SHP77 (cell line): ENCODE results near the gene TMEM187.

Experiments
- DNase-seq, 2 experiments: peaks; one replicate each; lab custom pipeline; 2025; lab: John Stamatoyannopoulos, UW

Gene TMEM187, protein sequence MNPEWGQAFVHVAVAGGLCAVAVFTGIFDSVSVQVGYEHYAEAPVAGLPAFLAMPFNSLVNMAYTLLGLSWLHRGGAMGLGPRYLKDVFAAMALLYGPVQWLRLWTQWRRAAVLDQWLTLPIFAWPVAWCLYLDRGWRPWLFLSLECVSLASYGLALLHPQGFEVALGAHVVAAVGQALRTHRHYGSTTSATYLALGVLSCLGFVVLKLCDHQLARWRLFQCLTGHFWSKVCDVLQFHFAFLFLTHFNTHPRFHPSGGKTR

DNA sequence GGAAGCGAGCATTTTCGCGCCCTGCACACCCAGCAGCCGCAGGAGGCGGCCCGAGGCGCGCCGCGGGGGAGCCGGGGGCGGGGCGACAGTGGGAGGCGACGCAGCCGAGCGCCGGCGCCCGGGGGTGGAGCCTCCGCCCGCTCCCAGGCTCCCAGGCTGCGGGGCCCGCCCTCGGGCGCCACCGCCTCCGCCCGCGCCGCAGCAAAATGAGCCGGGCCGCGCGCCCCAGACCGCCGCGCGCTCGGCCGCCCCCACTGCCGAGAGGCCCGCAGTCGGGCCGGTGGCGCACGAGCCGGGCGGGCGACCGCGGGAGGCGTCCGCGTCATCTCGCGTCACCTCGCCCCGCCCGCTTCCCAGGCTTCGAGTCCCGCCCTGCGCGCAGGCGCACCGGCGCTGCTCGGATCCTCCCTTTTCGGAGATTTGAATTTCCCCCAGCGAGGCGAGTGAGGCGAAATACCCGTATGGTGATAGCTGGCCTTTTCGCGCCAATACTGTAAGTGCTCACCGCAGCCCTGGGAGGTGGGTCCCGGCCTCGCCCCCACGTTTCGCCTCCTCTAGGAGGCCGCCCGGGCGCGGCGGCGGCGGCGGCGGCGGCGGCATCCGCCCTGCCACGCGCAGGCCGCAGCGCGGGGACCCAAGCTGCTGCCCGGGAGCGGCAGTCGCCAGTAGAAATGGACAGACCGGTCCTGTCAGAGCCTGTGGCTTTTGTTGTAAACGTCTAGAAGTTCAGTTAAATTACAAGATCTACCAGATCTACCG, at the start of gene TMEM187:
TMEM187 (plus strand) TSS at position 387 of the 759 bp plus-strand sequence. CDS start 9,309 bp downstream, outside the sequence.
- peak; percentile 83 to 85 for DNase-seq

DNA sequence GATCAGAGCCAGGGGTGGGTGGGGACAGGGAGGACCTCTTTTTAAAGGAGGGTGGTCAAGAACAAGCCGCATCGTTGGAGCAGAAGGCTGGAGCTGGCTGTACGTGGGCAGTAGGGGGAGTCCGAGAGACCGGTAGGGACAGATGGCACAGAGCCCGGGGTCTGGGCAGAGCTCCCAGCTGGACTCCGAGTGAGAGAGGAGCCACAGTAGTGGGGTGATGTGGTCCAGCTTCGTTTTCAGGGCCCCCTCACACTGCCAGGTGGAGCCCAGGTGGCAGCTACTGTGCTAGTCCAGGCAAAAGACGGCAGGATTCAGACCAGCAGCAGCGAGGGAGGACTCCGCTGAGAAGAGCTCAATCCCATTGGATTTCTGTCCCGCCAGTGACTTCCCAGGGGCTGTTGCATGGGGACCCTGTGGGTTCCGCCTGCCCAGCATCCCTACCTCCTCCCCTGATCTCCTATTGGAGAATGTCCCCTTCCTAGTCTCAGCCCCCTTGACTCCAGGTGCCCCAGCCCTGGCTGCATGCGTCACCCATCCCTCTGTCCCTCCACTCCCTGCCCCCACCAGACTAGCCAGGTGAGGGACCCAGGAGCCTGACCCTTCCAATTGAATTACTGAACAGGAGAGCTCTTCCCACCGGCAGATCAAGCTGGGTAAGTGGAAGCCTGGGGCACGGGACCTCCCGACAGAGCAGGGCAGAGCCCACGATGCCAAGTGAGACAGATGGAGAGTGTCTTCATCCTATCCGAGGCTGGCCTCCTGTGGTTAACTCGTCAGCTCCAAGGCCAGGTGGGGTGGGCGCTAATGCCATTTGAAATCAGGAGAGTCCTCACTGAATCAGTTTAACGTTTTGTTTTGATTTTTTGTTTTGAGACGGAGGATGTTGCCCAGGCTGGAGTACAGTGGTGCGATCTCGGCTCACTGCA, 49.4 kb upstream of the TMEM187 start:
- peak in 1 of 2 experiments; percentile 36 for DNase-seq

DNA sequence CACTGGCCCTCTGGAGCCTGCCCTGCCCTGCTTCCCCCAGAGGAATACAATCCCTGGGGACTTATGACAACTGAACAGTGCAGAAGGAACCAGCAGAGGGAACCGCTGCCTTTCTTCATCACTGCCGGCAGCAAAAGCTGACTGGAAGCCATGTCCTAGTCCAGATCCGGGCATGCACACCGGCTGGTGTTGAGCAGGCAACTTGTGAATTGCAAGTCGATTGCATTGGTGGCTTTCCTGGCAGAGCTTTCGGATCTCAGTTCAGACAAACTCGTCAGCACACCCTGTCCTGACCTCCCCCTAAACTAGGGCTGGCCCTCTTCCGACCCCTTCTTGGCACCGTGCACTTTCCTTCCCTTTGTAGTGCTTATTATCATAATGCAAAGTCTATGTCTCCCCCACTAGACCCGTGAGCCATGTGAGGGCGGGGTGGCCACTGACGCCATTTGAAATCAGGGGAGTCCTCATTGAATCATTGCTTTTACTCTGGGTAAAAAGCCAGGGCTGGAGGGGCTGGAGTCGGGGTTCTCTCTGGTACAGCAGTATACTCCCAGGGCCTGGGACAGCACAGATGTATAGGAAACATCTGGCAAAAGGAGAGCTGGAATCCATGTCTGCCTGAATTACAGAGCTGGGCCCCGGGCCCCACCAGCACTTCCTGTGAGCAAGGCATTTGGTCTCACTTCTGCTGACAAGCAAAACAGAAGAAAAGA, 48.2 kb upstream of the TMEM187 start:
- peak; percentile 33 to 46 for DNase-seq

DNA sequence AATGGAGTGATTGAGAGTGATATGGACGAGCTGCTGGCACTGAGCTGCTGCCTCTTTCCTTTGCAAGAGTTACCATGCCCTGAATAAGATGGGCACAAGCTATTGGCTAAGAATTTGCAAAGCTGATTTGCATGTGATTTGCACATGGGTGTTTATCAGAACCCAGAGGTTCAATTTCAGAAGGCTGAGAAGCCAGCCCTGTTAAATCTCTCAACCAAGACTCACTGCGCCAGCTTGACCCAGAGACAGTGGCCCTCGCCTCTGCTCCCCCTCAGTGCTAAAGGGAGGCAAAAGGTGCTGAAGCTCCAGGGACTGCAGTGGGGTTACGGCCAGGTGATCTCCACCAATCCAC, 47.2 kb upstream of the TMEM187 start:
- DNase-seq = no peak

DNA sequence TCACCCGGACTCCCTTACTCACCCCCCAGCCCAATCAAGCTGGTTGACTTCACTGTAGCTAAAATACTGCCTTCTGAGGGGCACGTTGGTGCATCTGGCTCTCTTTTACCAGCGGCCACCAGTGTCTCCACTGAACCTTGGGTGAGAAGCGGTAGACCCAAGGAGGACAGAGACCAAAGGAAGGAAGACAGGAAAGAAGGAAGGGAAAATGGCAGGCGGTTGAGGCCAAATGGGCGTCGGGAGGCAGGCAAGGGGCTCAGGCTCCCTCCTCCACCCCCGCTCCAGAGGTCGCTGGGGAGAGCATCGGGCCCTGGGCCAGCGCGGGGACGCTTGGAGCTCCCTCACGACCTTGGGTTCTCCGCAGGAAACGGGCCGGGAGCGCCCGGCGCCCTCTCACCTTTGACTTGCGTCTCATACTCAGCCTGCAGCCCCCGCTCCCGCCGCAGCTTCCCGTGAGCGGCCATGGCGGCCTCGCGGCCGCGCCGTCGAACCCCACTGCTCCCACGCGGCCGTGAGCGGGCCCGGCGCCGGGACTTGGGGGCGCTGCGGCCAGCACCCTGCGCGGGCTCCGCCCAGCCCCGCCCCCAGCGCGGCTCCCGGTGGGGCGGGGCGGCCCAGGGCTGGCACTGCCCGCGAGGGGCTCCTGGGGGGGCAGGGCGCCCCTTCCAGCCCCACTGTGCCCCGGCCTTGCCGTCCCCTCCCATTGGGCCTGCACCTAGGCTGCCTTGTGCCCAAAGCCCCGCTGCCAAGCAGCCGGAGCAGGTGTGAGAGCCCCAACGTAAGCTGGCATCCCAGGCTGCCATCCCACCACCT, 46.6 kb upstream of the TMEM187 start, which contains the start of gene ARHGAP4:
ARHGAP4 (minus strand) TSS at position 526 of the 813 bp plus-strand sequence; CDS start at position 464, 62 bp downstream.
- no peak for DNase-seq

DNA sequence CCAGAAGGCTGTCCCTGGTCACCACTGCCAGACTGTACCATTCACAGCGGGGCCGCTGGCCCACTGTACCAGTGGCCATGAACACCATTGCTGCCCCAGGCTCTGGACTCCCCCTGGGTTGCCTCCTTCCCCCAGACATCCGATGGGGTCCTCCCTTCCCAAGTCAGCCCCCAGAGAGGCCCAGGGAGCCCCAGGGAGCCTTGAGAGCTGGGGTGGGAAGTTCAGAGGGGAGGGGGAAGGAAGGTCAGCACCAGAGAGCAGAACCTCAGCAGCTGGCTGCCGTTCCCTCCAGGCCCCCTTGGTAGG, 46.0 kb upstream of the TMEM187 start:
- no peak for DNase-seq

DNA sequence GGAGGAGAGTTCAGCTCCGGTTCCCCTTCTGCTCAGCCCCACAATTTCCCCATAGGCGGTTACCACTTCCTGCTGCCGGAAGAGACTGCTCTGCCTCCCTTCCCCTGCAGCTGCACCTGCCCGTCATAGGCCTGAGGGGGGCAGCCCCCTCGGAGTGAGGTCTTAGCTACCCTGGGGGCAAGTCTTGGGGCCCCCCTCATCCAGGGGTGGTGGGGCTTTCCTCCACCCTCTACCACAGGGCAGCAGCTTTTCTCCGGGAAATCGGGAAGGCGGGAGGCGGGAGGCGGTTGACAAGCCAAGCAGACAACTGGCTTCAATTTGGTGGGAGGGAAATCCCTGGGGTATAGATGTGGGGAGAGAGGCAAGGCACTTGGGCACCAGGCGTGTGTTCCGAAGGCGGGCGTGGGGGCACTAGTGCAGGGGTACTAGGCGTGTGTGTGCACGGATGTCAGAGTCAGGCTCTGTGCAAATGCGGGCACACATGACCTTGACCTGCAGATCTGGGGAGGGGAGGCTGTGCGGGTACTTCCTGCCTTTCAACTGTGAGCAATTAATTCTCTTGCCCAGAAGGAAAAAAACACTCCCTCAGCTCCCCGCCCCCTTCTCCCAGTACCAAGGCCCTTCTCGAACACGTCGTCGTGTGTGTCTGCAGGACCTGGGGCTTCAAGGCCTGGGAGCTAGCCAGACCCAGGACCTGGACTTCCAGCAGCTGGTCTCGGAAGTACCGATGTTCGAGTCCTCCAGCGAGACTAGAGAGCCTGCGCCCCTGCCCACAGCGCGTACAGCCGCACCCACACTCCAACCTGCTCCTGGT, 45.5 kb upstream of the TMEM187 start:
- DNase-seq = peak; percentile 33 to 37

DNA sequence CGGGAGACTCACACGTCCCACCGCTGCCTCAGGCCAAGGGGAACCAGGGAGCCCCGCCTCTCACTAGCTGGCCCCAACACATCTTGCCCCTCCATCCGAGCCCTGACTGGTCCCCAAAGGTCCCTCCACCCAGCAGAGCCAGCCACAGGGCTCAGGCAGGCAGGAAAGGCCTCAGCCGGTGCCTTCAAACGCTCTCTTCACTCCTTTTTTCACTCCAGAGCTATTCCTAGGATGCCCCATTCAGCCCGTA, 45.0 kb upstream of the TMEM187 start:
- DNase-seq = no peak

DNA sequence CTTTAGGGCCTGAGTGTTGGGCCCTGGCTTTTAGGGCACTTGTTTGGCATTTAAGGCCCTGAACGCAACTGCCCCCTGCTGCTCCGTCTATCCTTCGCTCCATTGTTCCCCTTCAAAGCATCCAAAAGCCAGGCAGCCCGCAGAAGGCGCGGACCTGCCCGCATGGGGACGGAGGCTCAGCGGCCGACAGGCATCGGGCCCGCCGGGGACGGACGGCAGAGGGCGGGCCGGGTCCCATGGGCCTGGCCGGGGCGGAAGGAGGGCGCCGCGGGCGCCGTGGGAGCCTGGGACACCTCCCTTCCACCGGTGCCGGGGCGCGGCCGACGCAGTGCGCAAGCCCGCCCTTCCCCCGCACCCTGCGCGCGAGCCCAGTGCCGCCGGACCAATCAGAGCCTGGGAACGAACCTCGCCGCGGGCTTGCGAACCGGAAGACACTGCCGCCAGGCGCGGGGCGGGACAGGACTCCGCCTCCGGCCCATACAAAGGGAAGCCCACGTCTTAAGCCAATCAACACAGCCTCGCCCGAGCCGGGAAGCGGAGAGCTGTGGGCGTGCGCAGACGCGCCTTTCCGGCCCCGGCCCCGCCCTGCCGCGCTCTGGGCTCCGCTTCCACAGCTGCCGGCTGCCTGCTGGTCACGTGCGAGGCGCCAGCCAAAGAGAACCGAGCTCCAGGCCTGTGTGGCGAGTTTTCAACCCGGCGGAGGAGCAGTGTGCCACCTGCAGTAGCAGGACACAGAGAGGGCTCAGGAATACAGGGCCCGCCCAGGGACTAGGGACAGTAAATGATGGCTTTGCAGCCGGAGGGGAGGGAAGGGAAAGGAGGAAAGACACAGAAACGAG, 44.4 kb upstream of the TMEM187 start:
- DNase-seq = peak; percentile 83 to 93

DNA sequence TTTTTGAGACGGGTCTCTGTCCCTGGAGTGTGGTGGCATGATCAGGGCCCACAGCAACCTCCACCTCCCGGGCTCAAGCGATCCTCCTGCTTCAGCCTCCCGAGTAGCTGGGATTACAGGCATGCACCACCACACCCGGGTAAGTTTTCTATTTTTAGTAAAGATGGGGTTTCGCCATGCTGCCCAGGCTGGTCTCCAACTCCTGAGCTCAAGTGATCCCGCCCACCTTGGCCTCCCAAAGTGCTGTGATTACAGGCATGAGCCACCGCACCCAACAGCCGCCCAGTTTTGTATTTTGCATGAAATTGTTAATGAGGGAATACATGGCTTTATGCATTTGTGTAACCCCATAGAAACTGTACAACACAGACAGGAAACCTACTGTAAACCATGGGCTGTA, 43.7 kb upstream of the TMEM187 start:
- no peak for DNase-seq

DNA sequence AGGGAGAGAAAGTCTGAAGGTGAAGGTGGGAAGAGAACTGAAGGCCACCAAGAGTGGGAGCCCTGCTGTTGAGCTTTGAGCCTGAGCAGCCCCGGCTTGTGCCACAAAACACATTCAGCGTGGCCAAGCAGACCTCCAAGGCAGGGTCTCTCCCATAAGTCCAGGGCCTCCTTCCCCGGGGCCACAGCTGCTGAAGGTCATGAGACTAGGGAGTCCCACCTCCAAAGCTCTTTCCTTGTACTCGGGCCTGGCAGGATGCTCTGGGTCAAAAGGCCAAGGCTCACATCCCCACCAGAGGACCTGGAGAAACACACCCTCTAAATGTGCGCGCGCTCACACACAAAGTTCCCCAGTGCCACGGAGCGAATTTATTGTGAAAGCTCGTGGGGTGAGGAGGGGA, 43.0 kb upstream of the TMEM187 start:
- no peak for DNase-seq

DNA sequence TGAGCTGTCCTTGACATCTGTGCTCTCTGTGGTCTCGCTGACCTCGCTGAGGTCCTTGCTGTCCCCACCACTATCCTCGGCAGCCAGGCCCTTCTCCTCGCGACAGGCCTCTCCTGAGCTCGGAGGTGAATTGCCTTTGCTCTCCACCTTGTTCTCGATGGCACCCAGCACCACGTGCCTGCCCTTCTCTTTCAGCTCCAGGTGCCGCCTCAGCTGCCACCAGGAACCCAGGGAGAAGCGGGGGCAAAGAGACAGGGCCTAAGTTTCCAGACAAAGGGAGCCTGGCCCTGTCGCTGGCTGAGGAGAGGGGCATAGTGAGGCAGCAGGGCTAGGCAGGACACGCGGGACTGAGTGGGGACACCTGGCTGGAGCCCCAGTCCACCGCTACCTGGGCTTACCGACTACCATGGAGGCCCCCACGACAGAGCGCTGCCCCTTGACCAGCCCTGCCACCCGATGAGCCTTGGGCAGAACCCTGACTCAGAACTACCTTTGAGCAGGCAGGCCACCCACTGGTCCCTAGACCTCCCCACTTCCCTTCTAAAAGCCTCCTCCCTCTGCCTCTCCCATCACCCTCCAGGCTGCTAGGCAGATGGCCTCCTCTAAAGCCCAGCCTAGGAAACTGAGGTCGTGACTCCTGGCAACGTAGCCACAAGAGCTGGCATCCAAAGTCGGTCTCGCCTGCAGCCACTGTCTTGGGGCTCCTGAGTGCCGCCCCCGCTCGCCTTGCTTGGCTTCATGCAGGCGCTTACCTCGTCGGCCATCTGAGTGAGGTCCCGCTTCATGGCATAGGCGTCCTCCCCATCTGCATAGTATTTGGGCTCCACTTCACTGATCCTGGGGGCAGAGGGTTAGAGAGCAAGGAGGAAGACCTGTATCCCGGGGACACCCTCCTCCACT, 42.3 kb upstream of the TMEM187 start:
- DNase-seq = no peak

DNA sequence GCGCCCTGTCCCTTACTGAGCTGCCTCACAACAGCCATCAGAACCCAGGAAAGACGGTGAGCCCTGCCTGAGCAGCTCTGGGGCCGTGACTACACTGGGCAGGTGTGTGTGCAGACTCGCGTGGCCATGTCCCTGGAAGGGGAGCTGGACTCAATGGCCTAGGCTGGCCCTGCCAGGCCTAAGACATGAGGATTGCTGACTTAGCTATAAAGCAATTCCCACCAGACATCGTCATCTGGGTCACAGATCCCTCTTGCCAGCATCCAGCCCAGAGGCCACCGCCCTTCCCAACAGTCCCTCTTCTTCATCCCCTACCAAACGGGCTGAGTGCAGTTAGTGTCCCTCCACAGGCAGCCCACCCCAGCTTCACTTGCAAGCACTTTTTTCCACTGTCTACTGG, 41.4 kb upstream of the TMEM187 start:
- DNase-seq = no peak

DNA sequence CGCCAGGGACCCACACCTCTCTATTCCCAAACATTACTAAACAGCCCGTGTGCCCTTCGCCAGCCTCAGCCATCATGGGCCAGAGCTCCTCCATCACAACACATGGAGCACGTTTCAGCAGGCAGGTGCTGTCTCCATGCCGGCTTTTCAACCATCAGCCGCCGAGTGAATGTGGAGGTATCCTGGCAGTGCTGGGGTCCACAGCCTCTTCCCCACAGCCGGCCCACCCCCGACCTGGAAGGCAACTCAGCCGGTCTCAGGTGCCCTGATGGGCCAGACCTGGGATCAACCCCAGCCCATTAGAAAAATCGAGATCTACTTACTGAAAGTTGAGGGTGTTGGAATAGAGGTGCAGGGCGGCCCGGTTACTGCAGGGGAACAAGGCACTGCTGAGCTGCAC, 40.8 kb upstream of the TMEM187 start:
- DNase-seq = no peak

DNA sequence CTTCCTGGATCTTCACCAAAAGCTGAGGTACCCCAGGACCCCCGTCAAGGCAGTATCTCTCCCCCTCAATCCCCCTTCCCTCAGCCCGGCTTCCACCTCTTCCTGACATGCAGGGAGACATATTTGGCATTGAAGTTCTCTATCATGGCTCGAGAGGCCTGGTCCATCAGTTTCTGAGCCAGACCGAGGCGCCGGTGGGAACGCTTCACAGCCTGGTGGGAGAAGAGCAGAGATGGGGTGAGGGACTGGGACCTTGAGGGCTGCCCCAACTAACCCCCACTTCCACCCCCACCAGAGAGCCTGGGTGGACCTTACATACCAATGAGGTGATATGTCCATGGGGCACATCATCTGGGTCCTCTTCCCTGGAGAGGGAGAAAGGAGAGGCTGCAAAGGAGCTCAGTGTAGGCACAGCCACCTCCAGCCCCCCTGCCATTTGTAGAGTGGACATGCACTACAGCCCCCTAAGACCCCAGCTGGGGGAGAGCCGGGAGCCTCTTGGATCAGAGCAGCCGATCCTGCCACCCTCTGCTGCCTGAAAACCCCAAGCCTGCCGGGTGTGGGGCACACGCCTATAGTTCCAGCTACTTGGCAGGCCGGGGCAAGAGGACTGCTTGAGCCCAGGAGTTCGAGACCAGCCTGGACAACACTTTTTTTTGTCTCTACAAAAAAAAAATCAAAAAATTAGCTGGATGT, 40.2 kb upstream of the TMEM187 start:
- DNase-seq = no peak

DNA sequence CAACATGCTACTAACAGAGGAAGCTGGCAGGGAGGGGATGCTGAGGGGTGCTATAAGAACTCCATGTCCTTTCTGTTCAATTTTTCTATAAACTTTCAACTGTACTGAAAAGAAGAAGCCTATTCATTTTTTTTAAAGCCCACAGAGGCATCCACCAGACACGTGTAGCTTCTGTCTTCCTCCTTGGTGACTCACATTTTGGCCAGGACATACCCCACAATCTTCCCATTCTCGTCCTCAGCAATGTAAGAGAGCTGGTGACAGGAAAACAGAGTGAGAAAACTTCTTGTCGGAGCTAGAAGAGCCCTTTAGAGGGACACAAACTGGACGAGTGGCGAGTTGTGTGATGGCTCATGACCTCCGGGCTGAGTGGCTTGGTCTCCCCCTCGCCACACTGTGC, 38.8 kb upstream of the TMEM187 start:
- no peak for DNase-seq

DNA sequence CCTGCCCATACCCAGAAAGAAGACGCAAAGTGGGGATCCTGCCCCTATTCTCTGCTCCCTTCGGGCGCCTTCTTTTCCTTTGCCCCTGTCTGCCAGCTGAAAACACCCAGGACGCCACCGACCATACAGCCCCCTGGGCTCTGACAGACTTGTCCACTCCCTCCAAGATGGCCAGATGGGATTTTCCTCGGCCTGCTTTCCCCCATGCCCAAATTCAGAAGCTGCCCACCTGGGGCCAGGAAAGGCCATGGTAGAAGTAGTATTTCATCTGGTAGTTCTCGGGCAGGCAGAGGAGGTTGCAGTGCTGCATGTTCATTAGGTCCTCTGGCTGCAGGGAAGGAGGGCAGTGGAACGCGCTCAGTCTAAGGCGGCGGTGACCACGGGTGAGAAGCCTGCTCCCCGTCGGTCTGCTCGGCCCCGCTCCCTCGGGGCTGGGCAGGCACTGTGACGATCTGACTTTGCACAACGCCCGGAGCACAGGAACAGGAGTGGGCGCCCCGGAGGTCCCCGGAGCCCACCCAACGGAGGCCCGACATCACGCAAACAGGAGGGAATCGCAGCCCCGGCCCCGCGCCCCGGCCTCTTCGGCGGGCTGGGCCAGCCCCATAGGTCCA, 38.3 kb upstream of the TMEM187 start:
- DNase-seq = no peak
